ENCODE data around the gene ACOT4.
"Not testable (repeated sequence)": the region's sequence is repeated elsewhere in the genome, so short reads cannot be mapped to it uniquely, and the experiment has no call there.

DNA sequence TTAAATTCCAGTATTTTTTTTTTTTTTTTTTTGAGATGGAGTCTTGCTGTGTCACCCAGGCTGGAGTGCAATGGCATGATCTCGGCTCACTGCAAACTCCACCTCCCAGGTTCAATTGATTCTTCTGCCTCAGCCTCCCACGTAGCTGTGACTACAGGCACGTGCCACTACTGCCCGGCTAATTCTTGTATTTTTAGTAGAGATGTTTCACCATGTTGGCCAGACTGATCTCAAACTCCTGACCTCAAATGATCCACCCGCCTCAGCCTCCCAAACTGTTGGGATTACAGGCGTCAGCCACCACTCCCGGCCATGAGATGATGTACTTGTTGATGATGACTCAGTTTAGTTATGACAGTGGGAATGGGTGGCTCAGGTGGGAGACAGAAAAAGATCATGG is 17.4 kb upstream of the ACOT4 start:
- TF ChIP-seq EZH2phosphoT487 (IDR thresholded peaks at IDR 0.05; ENCODE audit: borderline replicate concordance, low read length); EZH2 (IDR thresholded peaks at IDR 0.05; ENCODE audit: low read length, unreplicated experiment): not testable (repeated sequence)
- TF ChIP-seq, protein P1, sequence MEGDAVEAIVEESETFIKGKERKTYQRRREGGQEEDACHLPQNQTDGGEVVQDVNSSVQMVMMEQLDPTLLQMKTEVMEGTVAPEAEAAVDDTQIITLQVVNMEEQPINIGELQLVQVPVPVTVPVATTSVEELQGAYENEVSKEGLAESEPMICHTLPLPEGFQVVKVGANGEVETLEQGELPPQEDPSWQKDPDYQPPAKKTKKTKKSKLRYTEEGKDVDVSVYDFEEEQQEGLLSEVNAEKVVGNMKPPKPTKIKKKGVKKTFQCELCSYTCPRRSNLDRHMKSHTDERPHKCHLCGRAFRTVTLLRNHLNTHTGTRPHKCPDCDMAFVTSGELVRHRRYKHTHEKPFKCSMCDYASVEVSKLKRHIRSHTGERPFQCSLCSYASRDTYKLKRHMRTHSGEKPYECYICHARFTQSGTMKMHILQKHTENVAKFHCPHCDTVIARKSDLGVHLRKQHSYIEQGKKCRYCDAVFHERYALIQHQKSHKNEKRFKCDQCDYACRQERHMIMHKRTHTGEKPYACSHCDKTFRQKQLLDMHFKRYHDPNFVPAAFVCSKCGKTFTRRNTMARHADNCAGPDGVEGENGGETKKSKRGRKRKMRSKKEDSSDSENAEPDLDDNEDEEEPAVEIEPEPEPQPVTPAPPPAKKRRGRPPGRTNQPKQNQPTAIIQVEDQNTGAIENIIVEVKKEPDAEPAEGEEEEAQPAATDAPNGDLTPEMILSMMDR (conservative IDR thresholded peaks at IDR 0.05; ENCODE audit: low read depth, low read length) = not testable (repeated sequence)

Data from PC-3 (cell line).